GM18505 (cell line): ENCODE results near the gene RHNO1.

ENCODE experiments used
- ATAC-seq: cut with Tn5 transposase; IDR thresholded peaks from one replicate; pipeline ENCODE4 v1.9.1; 2021; ENCODE audit not compliant: unreplicated experiment
- POLR2A ChIP-seq: IDR thresholded peaks from 4 replicates; pipeline ENCODE4 v1.6.1; 2011; ENCODE audit warnings: borderline replicate concordance; ENCODE audit not compliant: insufficient read depth, insufficient read length; ENCODE audit errors: extremely low read depth

RHNO1 gene

DNA sequence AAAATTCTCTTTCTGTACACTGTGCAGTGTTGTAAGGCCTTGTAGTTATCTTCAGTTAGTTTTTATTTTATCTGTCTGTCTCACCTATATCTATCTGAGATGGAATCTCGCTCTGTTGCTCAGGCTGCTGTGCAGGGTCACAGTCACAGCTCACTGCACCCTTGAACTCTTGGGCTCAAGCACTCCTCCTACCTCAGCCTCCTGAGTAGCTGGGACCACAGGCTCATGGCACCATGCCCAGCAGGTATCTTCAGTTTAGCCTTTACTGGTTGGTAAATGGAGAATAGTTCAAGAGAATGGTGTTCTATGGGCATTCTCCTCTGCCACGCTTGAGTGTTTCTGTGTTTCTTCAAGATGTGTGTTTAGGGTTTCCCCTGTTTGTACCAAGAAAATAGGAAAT lies 27.2 kb downstream of the RHNO1 start:
- no peak for TF ChIP-seq POLR2A
- ATAC-seq = no peak

- ATAC-seq = no peak
- TF ChIP-seq POLR2A = no peak
These were observed 35.2 kb downstream of the RHNO1 start for GRCh38 chr12:2912216-2912575.

DNA sequence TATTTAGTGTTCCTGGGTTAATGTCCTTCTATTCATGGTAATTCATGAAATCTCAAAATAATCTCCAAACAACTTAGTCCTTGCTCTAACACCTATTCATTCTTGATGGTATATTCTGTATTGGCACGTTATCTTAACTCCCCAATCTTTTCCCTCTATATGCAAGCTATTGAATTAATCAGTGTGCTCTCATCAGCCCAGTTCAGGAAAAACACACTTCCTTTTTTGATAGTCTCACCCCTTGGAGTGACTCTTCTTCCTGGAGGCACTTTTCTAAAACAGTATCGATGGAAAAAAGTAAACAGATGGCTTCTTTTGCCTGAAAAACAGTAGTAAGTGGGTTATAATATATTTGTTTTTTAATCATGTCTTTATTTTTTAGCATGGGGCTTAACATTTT lies 42.2 kb downstream of the RHNO1 start:
- ATAC-seq = no peak

GRCh38 chr12:2922329-2922728 lies 45.3 kb downstream of the RHNO1 start:
- no peak for ATAC-seq
- no peak for TF ChIP-seq POLR2A

More for the DNA sequence above, 42.2 kb downstream of the RHNO1 start:
- no peak for TF ChIP-seq POLR2A

DNA sequence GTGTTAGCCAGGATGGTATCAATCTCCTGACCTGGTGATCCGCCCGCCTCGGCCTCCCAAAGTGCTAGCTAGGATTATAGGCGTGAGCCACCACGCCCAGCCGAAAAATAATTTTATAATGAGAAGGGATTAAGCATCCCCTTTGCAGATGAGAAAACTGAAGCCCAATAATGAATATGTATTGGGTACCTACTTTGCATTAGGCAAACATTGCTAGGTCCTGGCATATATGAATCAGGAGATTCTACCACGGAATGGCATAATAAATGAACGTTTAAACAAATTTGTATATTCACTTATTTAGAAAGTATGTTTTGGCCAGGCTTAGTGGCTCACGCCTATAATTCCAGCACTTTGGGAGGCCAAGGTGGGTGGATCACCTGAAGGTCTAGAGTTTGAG lies 46.0 kb downstream of the RHNO1 start:
- no peak for TF ChIP-seq POLR2A
- no peak for ATAC-seq

DNA sequence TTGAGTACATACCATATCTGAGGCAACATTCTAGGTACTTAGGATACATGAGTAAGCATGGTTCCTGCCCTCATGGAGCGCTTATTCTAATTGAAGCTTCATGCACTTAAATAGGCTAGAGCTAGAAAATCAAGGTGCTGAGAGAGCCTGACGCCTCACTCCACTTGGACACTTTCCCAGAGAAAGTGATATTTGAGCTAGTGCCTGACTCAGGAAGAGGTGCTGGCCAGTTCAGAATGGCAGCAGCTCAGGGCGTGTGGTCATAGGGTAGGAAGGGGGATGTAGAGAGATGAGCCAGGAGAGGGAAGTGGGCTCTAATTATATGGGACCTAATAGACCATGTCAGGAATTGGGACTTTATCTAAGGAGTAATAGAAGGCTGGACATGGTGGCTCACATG lies 47.0 kb downstream of the RHNO1 start:
- no peak for ATAC-seq
- TF ChIP-seq POLR2A = no peak

DNA sequence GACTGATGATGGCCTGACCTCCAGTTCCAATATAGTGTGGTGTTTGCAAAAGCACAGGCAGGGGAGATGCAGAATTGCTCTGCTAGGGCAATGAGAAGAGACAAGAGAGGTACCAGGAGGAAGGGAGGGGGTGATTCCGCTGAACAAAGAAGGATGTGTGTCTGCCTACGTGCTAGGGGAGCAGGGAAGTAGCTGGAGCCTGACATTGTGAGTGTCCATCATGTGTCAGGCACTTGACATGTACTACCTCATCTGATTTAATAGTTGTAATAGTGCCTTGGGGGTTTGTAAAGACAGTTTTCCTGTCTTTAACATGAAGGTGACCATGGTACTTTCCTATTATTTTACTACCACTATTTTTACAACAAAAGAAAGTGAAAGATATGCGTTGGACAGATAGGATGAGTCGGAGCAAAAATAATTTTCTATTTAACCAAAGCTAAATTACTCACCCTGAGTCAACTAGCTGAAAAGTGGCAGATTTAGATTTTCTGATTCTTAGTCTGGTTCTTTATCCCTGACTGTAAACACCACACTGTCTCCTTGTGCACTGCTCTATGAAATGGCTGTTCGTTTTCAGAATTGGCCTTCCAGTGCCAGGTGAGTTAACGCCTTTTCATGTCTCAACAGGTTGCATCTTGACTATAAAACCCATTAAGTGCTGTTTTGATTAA lies 48.4 kb downstream of the RHNO1 start:
- TF ChIP-seq POLR2A = no peak
- ATAC-seq = no peak

GRCh38 chr12:2930865-2931264 lies 53.8 kb downstream of the RHNO1 start:
- no peak for ATAC-seq
- TF ChIP-seq POLR2A = no peak

DNA sequence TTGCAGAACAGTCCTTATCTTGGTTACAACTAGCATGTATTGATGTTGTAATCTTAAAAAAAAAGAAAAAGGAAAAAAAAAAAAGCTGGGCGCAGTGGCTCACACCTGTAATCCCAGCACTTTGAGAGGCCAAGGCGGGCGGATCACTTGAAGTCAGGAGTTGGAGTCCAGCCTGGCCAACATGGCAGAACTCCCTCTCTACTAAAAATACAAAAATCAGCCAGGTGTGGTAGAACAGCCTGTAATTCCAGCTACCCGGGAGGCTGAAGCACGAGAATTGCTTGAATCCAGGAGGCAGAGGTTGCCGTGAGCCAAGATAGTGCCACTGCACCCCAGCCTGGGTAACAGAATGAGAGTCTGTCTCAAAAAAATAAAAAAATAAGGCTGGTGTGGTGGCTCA lies 56.6 kb downstream of the RHNO1 start:
- no peak for TF ChIP-seq POLR2A
- ATAC-seq = no peak

- no peak for ATAC-seq
- no peak for TF ChIP-seq POLR2A
These were observed 57.3 kb downstream of the RHNO1 start for GRCh38 chr12:2934371-2934770.

GRCh38 chr12:2936301-2936700 lies 59.3 kb downstream of the RHNO1 start:
- ATAC-seq = no peak
- no peak for TF ChIP-seq POLR2A

- no peak for TF ChIP-seq POLR2A
- ATAC-seq = no peak
These were observed 60.5 kb downstream of the RHNO1 start for GRCh38 chr12:2937500-2937899.
